IMR-90 (cell line): ENCODE data around the gene DISC1. TPM values are rescaled to one million over a fixed set of nuclear protein-coding genes. Genes with fewer than 3 reads are reported as not detected.
A peak's percentile ranks its signal among the peaks of the same experiment; 100 is the strongest.

Experiments
- ATAC-seq: fragments of 200-7000 bp; cut with Tn5 transposase; 2 replicates; pipeline ENCODE4 v1.9.1; 2020; ENCODE audit warnings: low read depth, mild to moderate bottlenecking, moderate library complexity
- BruUV-seq: library from RNA; stranded (reverse); fragments of 400-500 nt; replicated peaks from 2 replicates; lab custom pipeline; 2021; lab: Mats Ljungman, UMichigan
- CTCF ChIA-PET: fragments of 300-600 bp; formaldehyde crosslinking; extraction: SDS; loops from one replicate; lab custom pipeline; 2021; ENCODE audit warnings: antibody characterized with exemption; lab: Yijun Ruan, JAX
- POLR2A ChIA-PET: fragments of 300-600 bp; sonication (Branson Sonifier 250); formaldehyde crosslinking; loops from one replicate; lab custom pipeline; 2022; ENCODE audit warnings: antibody characterized with exemption; ENCODE audit not compliant: unreplicated experiment; lab: Charles Lee
- DNase-seq: peaks from one replicate; pipeline ENCODE4 v3.0.0; 2013
- H2AFZ ChIP-seq: replicated peaks from 2 replicates; pipeline ENCODE3; 2013; ENCODE audit warnings: low read length, mild to moderate bottlenecking; ENCODE audit not compliant: poor library complexity
- H2AK5ac ChIP-seq: 2 replicates; pipeline ENCODE4 v1.6.1; 2013; ENCODE audit warnings: low read depth, low read length, inconsistent platforms
- H2AK9ac ChIP-seq: replicated peaks from 2 replicates; pipeline ENCODE3; 2013; ENCODE audit warnings: mild to moderate bottlenecking, low read depth, low read length, moderate library complexity; ENCODE audit not compliant: poor library complexity
- H2BK120ac ChIP-seq: 2 replicates; pipeline ENCODE4 v1.6.1; 2013; ENCODE audit warnings: low read depth, low read length, inconsistent platforms
- H2BK15ac ChIP-seq: 3 replicates; pipeline ENCODE4 v1.6.1; 2013; ENCODE audit warnings: low read depth, low read length, inconsistent platforms
- H2BK20ac ChIP-seq: 2 replicates; pipeline ENCODE4 v1.6.1; 2013; ENCODE audit warnings: low read depth, mild to moderate bottlenecking, inconsistent platforms, low read length, moderate library complexity
- H2BK5ac ChIP-seq: 2 replicates; pipeline ENCODE4 v1.6.1; 2013; ENCODE audit warnings: mild to moderate bottlenecking, low read depth, low read length, inconsistent platforms; ENCODE audit not compliant: poor library complexity, severe bottlenecking
- H3K14ac ChIP-seq: replicated peaks from 2 replicates; pipeline ENCODE4 v1.6.1; 2013; ENCODE audit warnings: low read depth, low read length, inconsistent platforms
- H3K18ac ChIP-seq: 2 replicates; pipeline ENCODE4 v1.6.1; 2013; ENCODE audit warnings: low read depth, low read length, control low read depth
- H3K23ac ChIP-seq: 2 replicates; pipeline ENCODE4 v1.6.1; 2013; ENCODE audit warnings: low read depth, low read length, inconsistent platforms
- H3K27ac ChIP-seq: 2 replicates; pipeline ENCODE4 v1.5.1; 2013; ENCODE audit warnings: mild to moderate bottlenecking, control low read depth, low read length; ENCODE audit not compliant: insufficient read depth
- H3K27me3 ChIP-seq: 2 replicates; pipeline ENCODE4 v1.6.1; 2013; ENCODE audit warnings: low read length; ENCODE audit not compliant: control insufficient read depth, insufficient read depth
- H3K36me3 ChIP-seq: 2 replicates; pipeline ENCODE4 v1.6.1; 2013; ENCODE audit warnings: low read length, mixed read lengths; ENCODE audit not compliant: control insufficient read depth, insufficient read depth
- H3K4ac ChIP-seq: 2 replicates; pipeline ENCODE4 v1.6.1; 2013; ENCODE audit warnings: low read depth, low read length, inconsistent platforms
- H3K4me1 ChIP-seq: 2 replicates; pipeline ENCODE4 v1.6.1; 2013; ENCODE audit warnings: low read length, mixed read lengths; ENCODE audit not compliant: control insufficient read depth, insufficient read depth
- H3K4me2 ChIP-seq: 2 replicates; pipeline ENCODE4 v1.6.1; 2013; ENCODE audit warnings: low read depth, mild to moderate bottlenecking, control low read depth, low read length, moderate library complexity
- H3K4me3 ChIP-seq: 2 replicates; pipeline ENCODE4 v1.5.1; 2013; ENCODE audit warnings: low read depth, mild to moderate bottlenecking, control low read depth, low read length, moderate library complexity; ENCODE audit not compliant: insufficient read depth
- H3K56ac ChIP-seq: 2 replicates; pipeline ENCODE4 v1.6.1; 2013; ENCODE audit warnings: low read length, inconsistent platforms; ENCODE audit not compliant: insufficient read depth; ENCODE audit errors: extremely low read depth
- H3K79me1 ChIP-seq, 2 experiments: 2 replicates each; pipeline ENCODE4 v1.6.1; 2013; ENCODE audit warnings: low read length in 2 of 2, inconsistent platforms in 1 of 2, low read depth in 1 of 2
- H3K9ac ChIP-seq: 2 replicates; pipeline ENCODE4 v1.6.1; 2013; ENCODE audit warnings: low read depth, low read length, control low read depth
- H3K9me1 ChIP-seq: 2 replicates; pipeline ENCODE4 v1.6.1; 2013; ENCODE audit warnings: low read length, inconsistent platforms; ENCODE audit not compliant: insufficient read depth
- H3K9me3 ChIP-seq: 2 replicates; pipeline ENCODE4 v1.6.1; 2013; ENCODE audit warnings: low read length; ENCODE audit not compliant: control insufficient read depth, insufficient read depth
- H4K20me1 ChIP-seq: 2 replicates; pipeline ENCODE4 v1.6.1; 2013; ENCODE audit warnings: low read length, inconsistent platforms; ENCODE audit not compliant: insufficient read depth
- H4K5ac ChIP-seq: 2 replicates; pipeline ENCODE4 v1.6.1; 2013; ENCODE audit warnings: mild to moderate bottlenecking, low read depth, low read length, control low read depth
- H4K8ac ChIP-seq, 2 experiments: 2 replicates each; pipeline ENCODE4 v1.6.1; 2013; ENCODE audit warnings: low read depth in 2 of 2, low read length in 2 of 2, control low read depth in 1 of 2, inconsistent platforms in 1 of 2
- H4K91ac ChIP-seq: 2 replicates; pipeline ENCODE4 v1.6.1; 2013; ENCODE audit warnings: low read depth, low read length, inconsistent platforms; ENCODE audit not compliant: insufficient read depth
- BHLHE40 ChIP-seq: fragments of 150-350 bp; IDR thresholded peaks from 2 replicates; pipeline ENCODE4 v1.6.1; 2016; ENCODE audit warnings: mild to moderate bottlenecking, low read depth, low read length
- CEBPB ChIP-seq: IDR thresholded peaks from 2 replicates; pipeline ENCODE4 v1.6.1; 2012; ENCODE audit warnings: low read depth, low read length, improper control_type of control experiment
- CHD1 ChIP-seq: IDR thresholded peaks from 2 replicates; pipeline ENCODE4 v1.6.1; 2012; ENCODE audit warnings: low read depth, low read length, improper control_type of control experiment
- FOS ChIP-seq: fragments of 150-350 bp; IDR thresholded peaks from 2 replicates; pipeline ENCODE4 v1.6.1; 2016; ENCODE audit warnings: low read depth, low read length
- MAFK ChIP-seq: IDR thresholded peaks from 2 replicates; pipeline ENCODE4 v1.6.1; 2012; ENCODE audit warnings: low read depth, low read length, improper control_type of control experiment
- MAZ ChIP-seq: IDR thresholded peaks from 2 replicates; pipeline ENCODE4 v1.6.1; 2012; ENCODE audit warnings: low read depth, mild to moderate bottlenecking, low read length, improper control_type of control experiment, moderate library complexity, borderline replicate concordance
- MXI1 ChIP-seq: IDR thresholded peaks from 2 replicates; pipeline ENCODE4 v1.6.1; 2012; ENCODE audit warnings: low read depth, mild to moderate bottlenecking, low read length, moderate library complexity, borderline replicate concordance
- POLR2A ChIP-seq: IDR thresholded peaks from 2 replicates; pipeline ENCODE4 v1.6.1; 2012; ENCODE audit warnings: mild to moderate bottlenecking, low read depth, low read length
- RAD21 ChIP-seq: IDR thresholded peaks from 2 replicates; pipeline ENCODE4 v1.6.1; 2012; ENCODE audit warnings: low read length, improper control_type of control experiment
- RCOR1 ChIP-seq: IDR thresholded peaks from 2 replicates; pipeline ENCODE4 v1.6.1; 2012; ENCODE audit warnings: mild to moderate bottlenecking, low read length, improper control_type of control experiment; ENCODE audit not compliant: insufficient replicate concordance
- RFX5 ChIP-seq: IDR thresholded peaks from 2 replicates; pipeline ENCODE4 v1.8.0; 2012; ENCODE audit warnings: low read depth, mild to moderate bottlenecking, low read length, moderate library complexity
- SMC3 ChIP-seq: fragments of 150-350 bp; IDR thresholded peaks from 2 replicates; pipeline ENCODE4 v1.6.1; 2016; ENCODE audit warnings: low read depth, mild to moderate bottlenecking, antibody characterized with exemption, low read length, moderate library complexity
- WGBS, 2 experiments: methylation state at CpG; one replicate each; pipeline versions ENCODE4 v1.1.5 to v1.1.7; 2013; ENCODE audit warnings: missing lambda C conversion rate in 2 of 2; ENCODE audit not compliant: insufficient read length in 1 of 2; ENCODE audit errors: extremely low coverage in 2 of 2; 5-methylcytosine and 5-hydroxymethylcytosine counted together
- dilution Hi-C: fragments of 300-500 bp; cut with HindIII; formaldehyde crosslinking; loops from one replicate; pipeline ENCODE4 v1.14.3; 2018; ENCODE audit warnings: low sequenced_read_pairs; ENCODE audit not compliant: unreplicated experiment
- in situ Hi-C: fragments of 300-500 bp; cut with MboI; formaldehyde crosslinking; loops from 3 replicates; pipeline ENCODE4 v1.14.3; 2019; ENCODE audit warnings: low sequenced_read_pairs, inconsistent platforms, mixed read lengths
- intact Hi-C: fragments of 100-400 bp; cut with micrococcal nuclease; formaldehyde crosslinking; loops from 2 replicates; pipeline ENCODE4 v1.10.0; 2022
- polyA plus RNA-seq, 3 experiments: library from polyadenylated mRNA; depleted of rRNA; stranded (reverse); fragments of >200 nt; gene quantifications; 2 replicates each; pipeline ENCODE4 v1.2.3, GENCODE V29; 2012; ENCODE audit warnings: low replicate concordance in 1 of 3
- total RNA-seq: library from RNA; depleted of rRNA; stranded (reverse); fragments of >200 nt; gene quantifications from 2 replicates; pipeline ENCODE4 v1.2.3, GENCODE V29; 2012
- TF ChIP-seq, protein P1 (sequence below): fragments of 150-350 bp; IDR thresholded peaks from 2 replicates; pipeline ENCODE4 v1.6.1; 2016; ENCODE audit warnings: low read depth, mild to moderate bottlenecking, low read length, moderate library complexity, borderline replicate concordance
- TF ChIP-seq, protein P2 (sequence below): conservative IDR thresholded peaks from 2 replicates; pipeline ENCODE4 v1.5.1; 2012; ENCODE audit warnings: mild to moderate bottlenecking, low read depth, low read length, improper control_type of control experiment
- TF ChIP-seq, protein P3 (sequence below): fragments of 150-350 bp; IDR thresholded peaks from 2 replicates; pipeline ENCODE4 v1.6.1; 2017; ENCODE audit warnings: mild to moderate bottlenecking, antibody characterized with exemption, low read length, low read depth

Gene DISC1
- total and polyA plus RNA-seq, 2 of the 4 experiments (the other 2 are of a cell fraction) = 2.2 to 7.0 TPM

DNA sequence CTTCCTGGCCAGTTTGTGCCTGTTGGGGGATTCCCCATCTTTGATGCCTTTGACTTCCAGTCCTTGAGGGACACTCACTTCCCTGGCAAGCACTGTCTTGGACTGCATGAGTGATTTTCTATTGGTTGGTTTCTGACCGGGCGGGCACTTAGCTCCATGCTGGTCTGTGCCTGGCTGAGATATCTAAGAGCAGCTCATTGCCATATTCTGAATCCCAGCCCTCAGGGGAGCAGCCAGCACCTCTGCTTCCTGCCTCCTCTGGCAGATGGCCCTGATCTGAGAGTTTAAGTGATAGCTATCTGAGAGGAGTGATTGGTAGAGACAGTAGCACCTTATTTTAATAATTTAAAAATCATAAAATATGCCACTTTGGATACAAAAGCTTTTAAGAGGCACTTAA is 52.5 kb downstream of the DISC1 start:
- POLR2A ChIA-PET = no interaction called here
- peak overlapping the region; percentile 49; the same call in 1 of the 2 replicates for H2BK20ac ChIP-seq
- DNase-seq = no peak
- peak overlapping the region; percentile 52; the same call in 1 of the 2 replicates for H3K4ac ChIP-seq
- dilution Hi-C loops (no loop called here), in situ Hi-C loops (no loop called here), intact Hi-C loops (no loop called here)
- TF ChIP-seq RFX5 = no peak
- no peak for TF ChIP-seq MAZ
- no peak for TF ChIP-seq MAFK
- TF ChIP-seq, protein P1, sequence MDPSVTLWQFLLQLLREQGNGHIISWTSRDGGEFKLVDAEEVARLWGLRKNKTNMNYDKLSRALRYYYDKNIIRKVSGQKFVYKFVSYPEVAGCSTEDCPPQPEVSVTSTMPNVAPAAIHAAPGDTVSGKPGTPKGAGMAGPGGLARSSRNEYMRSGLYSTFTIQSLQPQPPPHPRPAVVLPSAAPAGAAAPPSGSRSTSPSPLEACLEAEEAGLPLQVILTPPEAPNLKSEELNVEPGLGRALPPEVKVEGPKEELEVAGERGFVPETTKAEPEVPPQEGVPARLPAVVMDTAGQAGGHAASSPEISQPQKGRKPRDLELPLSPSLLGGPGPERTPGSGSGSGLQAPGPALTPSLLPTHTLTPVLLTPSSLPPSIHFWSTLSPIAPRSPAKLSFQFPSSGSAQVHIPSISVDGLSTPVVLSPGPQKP = no peak
- TF ChIP-seq, protein P2, sequence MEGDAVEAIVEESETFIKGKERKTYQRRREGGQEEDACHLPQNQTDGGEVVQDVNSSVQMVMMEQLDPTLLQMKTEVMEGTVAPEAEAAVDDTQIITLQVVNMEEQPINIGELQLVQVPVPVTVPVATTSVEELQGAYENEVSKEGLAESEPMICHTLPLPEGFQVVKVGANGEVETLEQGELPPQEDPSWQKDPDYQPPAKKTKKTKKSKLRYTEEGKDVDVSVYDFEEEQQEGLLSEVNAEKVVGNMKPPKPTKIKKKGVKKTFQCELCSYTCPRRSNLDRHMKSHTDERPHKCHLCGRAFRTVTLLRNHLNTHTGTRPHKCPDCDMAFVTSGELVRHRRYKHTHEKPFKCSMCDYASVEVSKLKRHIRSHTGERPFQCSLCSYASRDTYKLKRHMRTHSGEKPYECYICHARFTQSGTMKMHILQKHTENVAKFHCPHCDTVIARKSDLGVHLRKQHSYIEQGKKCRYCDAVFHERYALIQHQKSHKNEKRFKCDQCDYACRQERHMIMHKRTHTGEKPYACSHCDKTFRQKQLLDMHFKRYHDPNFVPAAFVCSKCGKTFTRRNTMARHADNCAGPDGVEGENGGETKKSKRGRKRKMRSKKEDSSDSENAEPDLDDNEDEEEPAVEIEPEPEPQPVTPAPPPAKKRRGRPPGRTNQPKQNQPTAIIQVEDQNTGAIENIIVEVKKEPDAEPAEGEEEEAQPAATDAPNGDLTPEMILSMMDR = no peak
- TF ChIP-seq CEBPB = no peak
- TF ChIP-seq CHD1 = no peak
- TF ChIP-seq RAD21 = no peak
- no peak for TF ChIP-seq POLR2A
- TF ChIP-seq RCOR1 = no peak
- TF ChIP-seq, protein P3, sequence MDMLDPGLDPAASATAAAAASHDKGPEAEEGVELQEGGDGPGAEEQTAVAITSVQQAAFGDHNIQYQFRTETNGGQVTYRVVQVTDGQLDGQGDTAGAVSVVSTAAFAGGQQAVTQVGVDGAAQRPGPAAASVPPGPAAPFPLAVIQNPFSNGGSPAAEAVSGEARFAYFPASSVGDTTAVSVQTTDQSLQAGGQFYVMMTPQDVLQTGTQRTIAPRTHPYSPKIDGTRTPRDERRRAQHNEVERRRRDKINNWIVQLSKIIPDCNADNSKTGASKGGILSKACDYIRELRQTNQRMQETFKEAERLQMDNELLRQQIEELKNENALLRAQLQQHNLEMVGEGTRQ = no peak
- TF ChIP-seq FOS = no peak
- no peak for TF ChIP-seq MXI1
- TF ChIP-seq BHLHE40 = no peak
- no peak for TF ChIP-seq SMC3
- H2BK5ac ChIP-seq = no peak overlapping the region
- no peak overlapping the region for H4K8ac ChIP-seq
- no peak overlapping the region for H3K4me2 ChIP-seq
- 90% methylated on average over 2 of the region's 2 CpGs; no CpG with 5 or more reads in 1 of the 2 experiments for WGBS, 2 experiments
- H3K27me3 ChIP-seq = no peaks in the 10 kb centered on the region
- H2AK5ac ChIP-seq = peak overlapping the region; percentile 20; the same call in 1 of the 2 replicates
- no peaks in the 10 kb centered on the region for H4K20me1 ChIP-seq
- no peak overlapping the region for H3K4me3 ChIP-seq
- no peak overlapping the region; the same call in 2 of the 3 replicates for H2BK15ac ChIP-seq
- H3K79me1 ChIP-seq = peaks cover 3 to 14% of the 10 kb centered on the region in 2 experiments; a peak in 2 of 4 replicates
- no peak for ATAC-seq
- H3K36me3 ChIP-seq = no peaks in the 10 kb centered on the region
- H3K9ac ChIP-seq = no peak overlapping the region
- H3K56ac ChIP-seq = no peak overlapping the region
- H3K23ac ChIP-seq = peak overlapping the region; percentile 48; the same call in 1 of the 2 replicates
- no peaks in the 10 kb centered on the region for H3K9me3 ChIP-seq
- peaks cover 7% of the 10 kb centered on the region for H3K4me1 ChIP-seq
- no peak overlapping the region for H3K14ac ChIP-seq
- H2AFZ ChIP-seq = no peak overlapping the region
- peak overlapping the region; percentile 40; the same call in 1 of the 2 replicates for H4K91ac ChIP-seq
- no peak overlapping the region for H3K27ac ChIP-seq
- no peak overlapping the region for H3K18ac ChIP-seq
- H3K9me1 ChIP-seq = peaks cover 4% of the 10 kb centered on the region; the same call in 1 of the 2 replicates
- BruUV-seq = no TSS peak
- CTCF ChIA-PET = interaction anchor here (0.6 to 0.9 kb wide), 2 partner anchors 134 to 920 kb away, joined by 3 read pairs; no protein-coding TSS in a partner anchor
- H2BK120ac ChIP-seq = peak overlapping the region; percentile 34; the same call in 1 of the 2 replicates
- H2AK9ac ChIP-seq = no peak overlapping the region
- H4K5ac ChIP-seq = no peak overlapping the region; the same call in 1 of the 2 replicates
